HCT116 (cell line): ENCODE data around the gene TAF15. TPM values are rescaled to one million over a fixed set of nuclear protein-coding genes. Genes with fewer than 3 reads are reported as not detected.

ENCODE experiments used
- ATAC-seq: fragments of 200-7000 bp; cut with Tn5 transposase; 2 replicates; pipeline ENCODE4 v1.9.1; 2020; ENCODE audit warnings: mild to moderate bottlenecking, moderate library complexity
- BruUV-seq: library from RNA; stranded (reverse); fragments of 400-500 nt; replicated peaks from 2 replicates; lab custom pipeline; 2021; lab: Mats Ljungman, UMichigan
- CTCF ChIA-PET: fragments of 300-600 bp; sonication (Branson Sonifier 250); formaldehyde crosslinking; loops from one replicate; lab custom pipeline; 2021; ENCODE audit warnings: antibody characterized with exemption; lab: Charles Lee
- POLR2A ChIA-PET: fragments of 300-600, 350-600 bp; sonication (Branson Sonifier 250); formaldehyde crosslinking; loops from one replicate; lab custom pipeline; 2021; ENCODE audit warnings: antibody characterized with exemption; lab: Charles Lee
- RAD21 ChIA-PET, 2 experiments: fragments of 300-600 bp; sonication (Branson Sonifier 250); formaldehyde crosslinking; loops; one replicate each; lab custom pipeline; 2023; ENCODE audit warnings: low total read pairs in 2 of 2; ENCODE audit not compliant: uncharacterized antibody in 2 of 2, unreplicated experiment in 2 of 2, low non-redundant PET in 1 of 2; lab: Charles Lee
- DNase-seq: peaks from one replicate; pipeline ENCODE4 v3.0.0-alpha.2; 2010; ENCODE audit warnings: low read depth, low spot score
- H2AFZ ChIP-seq: fragments of 200-600 bp; shearing (Covaris generic), sonication (generic); 2 replicates; pipeline ENCODE4 v1.6.1; 2017; ENCODE audit warnings: low read depth, mixed run types, mixed read lengths, antibody characterized with exemption, low read length; ENCODE audit not compliant: poor library complexity, severe bottlenecking
- H3K27ac ChIP-seq: 2 replicates; pipeline ENCODE4 v1.5.1; 2012; ENCODE audit warnings: low read depth, low read length
- H3K27me3 ChIP-seq: fragments of 200-600 bp; sonication (generic); 2 replicates; pipeline ENCODE4 v1.6.1; 2016; ENCODE audit warnings: mixed run types, low read length, mixed read lengths; ENCODE audit not compliant: insufficient read depth
- H3K36me3 ChIP-seq, 2 experiments: fragments of 200-500 bp in 1 of 2; fragments of 200-600 bp in 1 of 2; sonication (Bioruptor generic) in 1 of 2; sonication (generic) in 1 of 2; 2 replicates each; pipeline versions ENCODE4 v1.5.1 to v1.6.1; 2014 to 2016; ENCODE audit warnings: low read length in 2 of 2, inconsistent platforms in 1 of 2, mixed read lengths in 1 of 2, mixed run types in 1 of 2; ENCODE audit not compliant: insufficient read depth in 2 of 2, control insufficient read depth in 1 of 2
- H3K4me1 ChIP-seq, 2 experiments: fragments of 200-600 bp in 1 of 2; sonication (generic) in 1 of 2; 2 replicates each; pipeline versions ENCODE4 v1.5.1 to v1.6.1; 2012 to 2017; ENCODE audit warnings: low read length in 2 of 2, inconsistent platforms in 1 of 2, mild to moderate bottlenecking in 1 of 2, mixed read lengths in 1 of 2, mixed run types in 1 of 2, moderate library complexity in 1 of 2; ENCODE audit not compliant: insufficient read depth in 2 of 2, control insufficient read depth in 1 of 2
- H3K4me2 ChIP-seq: fragments of 200-600 bp; sonication (generic); 2 replicates; pipeline ENCODE4 v1.6.1; 2017; ENCODE audit warnings: mixed run types, low read length, mixed read lengths
- H3K4me3 ChIP-seq, 2 experiments: fragments of 200-600 bp in 1 of 2; sonication (generic) in 1 of 2; replicated peaks in 1 of 2; 2 replicates each; pipeline ENCODE4 v1.5.1; 2011 to 2016; ENCODE audit warnings: low read length in 2 of 2, control low read depth in 1 of 2, low read depth in 1 of 2, mild to moderate bottlenecking in 1 of 2, mixed read lengths in 1 of 2, mixed run types in 1 of 2
- H3K79me2 ChIP-seq: fragments of 200-600 bp; sonication (generic); 2 replicates; pipeline ENCODE4 v1.6.1; 2017; ENCODE audit warnings: mild to moderate bottlenecking, mixed run types, low read length, moderate library complexity, mixed read lengths; ENCODE audit not compliant: insufficient read depth
- H3K9ac ChIP-seq: fragments of 200-600 bp; sonication (generic); 2 replicates; pipeline ENCODE4 v1.6.1; 2016; ENCODE audit warnings: low read length, mixed read lengths
- H3K9me2 ChIP-seq: fragments of 200-600 bp; sonication (generic), shearing (Covaris generic); 2 replicates; pipeline ENCODE4 v1.6.1; 2017; ENCODE audit warnings: mixed run types, mild to moderate bottlenecking, moderate library complexity; ENCODE audit not compliant: insufficient read depth
- H3K9me3 ChIP-seq, 2 experiments: fragments of 200-500 bp in 1 of 2; fragments of 200-600 bp in 1 of 2; sonication (Bioruptor generic) in 1 of 2; sonication (generic) in 1 of 2; 2 replicates each; pipeline ENCODE4 v1.6.1; 2014 to 2017; ENCODE audit warnings: low read length in 2 of 2, mixed read lengths in 2 of 2, inconsistent platforms in 1 of 2, low read depth in 1 of 2, mild to moderate bottlenecking in 1 of 2, mixed run types in 1 of 2, moderate library complexity in 1 of 2; ENCODE audit not compliant: control insufficient read depth in 1 of 2, insufficient read depth in 1 of 2
- H4K20me1 ChIP-seq: fragments of 200-600 bp; sonication (generic), shearing (Covaris generic); 2 replicates; pipeline ENCODE4 v1.6.1; 2017; ENCODE audit warnings: mixed run types, mild to moderate bottlenecking, moderate library complexity; ENCODE audit not compliant: insufficient read depth
- CEBPB ChIP-seq: IDR thresholded peaks from 2 replicates; pipeline ENCODE4 v1.6.1; 2012; ENCODE audit warnings: low read depth
- EGR1 ChIP-seq: IDR thresholded peaks from 2 replicates; pipeline ENCODE4 v1.6.1; 2012; ENCODE audit warnings: low read depth
- ELF1 ChIP-seq: IDR thresholded peaks from 2 replicates; pipeline ENCODE4 v1.6.1; 2012; ENCODE audit warnings: low read depth, borderline replicate concordance
- EZH2 ChIP-seq: fragments of 200-600 bp; sonication (generic); IDR thresholded peaks from 2 replicates; pipeline ENCODE4 v1.6.1; 2017; ENCODE audit warnings: antibody characterized with exemption, mixed run types
- EZH2phosphoT487 ChIP-seq: fragments of 200-600 bp; IDR thresholded peaks from 2 replicates; pipeline ENCODE4 v1.6.1; 2018; ENCODE audit warnings: antibody characterized with exemption, borderline replicate concordance
- FOSL1 ChIP-seq: IDR thresholded peaks from 2 replicates; pipeline ENCODE4 v1.6.1; 2012; ENCODE audit warnings: low read depth
- JUND ChIP-seq: IDR thresholded peaks from 2 replicates; pipeline ENCODE4 v1.6.1; 2012
- POLR2A ChIP-seq: IDR thresholded peaks from 2 replicates; pipeline ENCODE4 v1.7.0; 2011; ENCODE audit warnings: borderline replicate concordance; ENCODE audit not compliant: insufficient read depth, insufficient read length; ENCODE audit errors: extremely low read depth
- POLR2AphosphoS5 ChIP-seq: IDR thresholded peaks from 2 replicates; pipeline ENCODE4 v1.6.1; 2011; ENCODE audit warnings: mild to moderate bottlenecking, low read depth, low read length, moderate library complexity
- SIN3A ChIP-seq: IDR thresholded peaks from 2 replicates; pipeline ENCODE4 v1.6.1; 2012; ENCODE audit warnings: low read depth
- SRF ChIP-seq: IDR thresholded peaks from 2 replicates; pipeline ENCODE4 v1.6.1; 2012; ENCODE audit warnings: low read depth
- YY1 ChIP-seq: IDR thresholded peaks from 2 replicates; pipeline ENCODE4 v1.6.1; 2011; ENCODE audit warnings: low read length, low read depth, moderate library complexity, mild to moderate bottlenecking; ENCODE audit not compliant: insufficient replicate concordance; ENCODE audit errors: extremely low read depth
- ZFX ChIP-seq: fragments of 450-650 bp; IDR thresholded peaks from 2 replicates; pipeline ENCODE4 v1.6.1; 2017
- intact Hi-C: fragments of 100-400 bp; cut with micrococcal nuclease; formaldehyde crosslinking; loops from 2 replicates; pipeline ENCODE4 v1.10.0; 2022
- total RNA-seq: library from RNA; stranded (reverse); gene quantifications from one replicate; pipeline ENCODE4 v1.2.1, GENCODE V29; 2021; ENCODE audit not compliant: unreplicated experiment
- TF ChIP-seq, protein P1 (sequence below): IDR thresholded peaks from 2 replicates; pipeline ENCODE4 v1.6.1; 2012
- TF ChIP-seq, protein P2 (sequence below): IDR thresholded peaks from 2 replicates; pipeline ENCODE4 v1.6.1; 2012; ENCODE audit warnings: low read depth
- TF ChIP-seq, protein P3 (sequence below), 3 experiments: fragments of 200-600 bp in 1 of 3; sonication (generic) in 1 of 3; IDR thresholded peaks in 2 of 3; conservative IDR thresholded peaks in 1 of 3; 2 replicates each; pipeline ENCODE4 v1.5.1; 2012 to 2017; ENCODE audit warnings: low read depth in 2 of 3, low read length in 2 of 3, antibody characterized with exemption in 1 of 3, borderline replicate concordance in 1 of 3, control low read depth in 1 of 3, mild to moderate bottlenecking in 1 of 3, mixed read lengths in 1 of 3, mixed run types in 1 of 3, moderate library complexity in 1 of 3; ENCODE audit not compliant: insufficient read depth in 1 of 3
- TF ChIP-seq, protein P4 (sequence below): IDR thresholded peaks from 2 replicates; pipeline ENCODE4 v1.6.1; 2011; ENCODE audit warnings: mild to moderate bottlenecking, low read length, moderate library complexity; ENCODE audit not compliant: insufficient replicate concordance; ENCODE audit errors: extremely low read depth

TAF15 gene
- total RNA-seq, 1 experiment from 2014 or later, result 346 TPM

DNA sequence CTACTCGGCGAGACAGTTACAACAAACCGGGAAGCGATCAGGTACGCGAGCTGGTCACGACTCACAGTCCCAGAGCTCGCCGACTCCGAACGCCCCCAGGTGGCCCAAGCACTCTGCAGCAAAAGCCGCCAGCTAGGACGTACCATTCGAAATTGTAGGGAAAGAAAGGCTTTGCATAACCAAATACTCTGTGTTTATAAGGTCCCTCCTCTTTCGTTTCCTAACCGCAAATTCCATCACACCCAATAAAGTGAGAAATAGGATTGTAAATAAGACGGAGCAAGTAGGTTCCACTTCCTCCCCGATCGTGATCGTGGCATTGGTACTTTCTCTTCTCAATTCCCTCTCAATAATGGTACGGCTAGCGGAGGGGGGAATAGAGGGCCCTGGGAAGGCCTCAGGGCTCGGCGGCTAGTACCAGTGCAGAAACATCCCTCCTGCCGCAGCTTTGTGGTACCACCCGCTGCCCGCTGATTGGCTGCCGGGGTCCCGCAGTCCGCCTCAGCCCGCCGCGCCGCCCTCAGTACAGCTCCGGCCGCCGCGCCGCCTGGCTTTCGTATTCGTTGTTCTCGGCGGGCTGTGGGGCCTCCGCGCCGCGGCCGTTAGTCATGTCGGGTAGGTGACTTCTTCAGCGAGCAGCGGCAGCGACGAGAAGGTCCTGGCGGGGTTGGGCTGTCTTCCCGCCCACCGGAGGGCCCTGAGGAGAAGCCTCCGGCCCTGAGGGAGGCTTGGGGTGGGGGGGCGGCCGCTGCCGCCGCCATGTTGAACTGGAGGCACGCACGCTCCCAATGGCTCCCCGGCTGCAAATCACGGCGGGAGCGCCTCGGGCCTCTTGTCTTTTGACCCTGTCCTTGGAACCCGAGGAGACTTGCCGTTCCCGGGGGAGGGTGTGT lies at the start of gene TAF15 (continued):
- TF ChIP-seq, protein P1, sequence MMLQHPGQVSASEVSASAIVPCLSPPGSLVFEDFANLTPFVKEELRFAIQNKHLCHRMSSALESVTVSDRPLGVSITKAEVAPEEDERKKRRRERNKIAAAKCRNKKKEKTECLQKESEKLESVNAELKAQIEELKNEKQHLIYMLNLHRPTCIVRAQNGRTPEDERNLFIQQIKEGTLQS, result no peak
- TF ChIP-seq SIN3A (peak; percentile 70), CEBPB (no peak), POLR2A (peak; percentile 77), YY1 (peak; percentile 86), EGR1 (peak; percentile 40; the same call in 1 of the 2 replicates), JUND (peak; percentile 93), EZH2 (no peak), EZH2phosphoT487 (no peak), ZFX (peak; percentile 85)

DNA sequence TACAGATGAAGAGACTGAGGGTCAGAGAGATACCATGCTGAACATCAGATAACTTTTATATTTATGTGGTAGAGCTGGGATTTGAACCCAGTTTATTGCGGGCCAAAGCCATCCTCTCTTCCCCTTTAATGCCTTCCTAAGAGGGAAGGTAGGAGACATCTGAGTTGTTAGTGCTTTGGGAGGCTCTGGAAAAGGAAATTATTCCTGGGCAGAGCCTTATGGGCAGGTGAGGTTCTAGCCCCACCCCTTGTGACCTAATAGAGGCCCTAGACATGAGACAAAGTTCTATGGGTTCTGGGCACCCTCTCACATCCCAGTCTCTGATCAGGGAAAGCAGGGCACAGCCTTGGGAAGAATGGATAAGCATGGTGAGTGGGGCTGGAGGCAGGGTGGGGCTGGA lies 48.7 kb upstream of the TAF15 start, which contains the start of gene C17orf50:
TSS of gene C17orf50 (plus strand) at position 301 of the 400 bp plus-strand sequence. CDS start at position 356, 55 bp downstream.
- ChIA-PET POLR2A (interaction anchor here (1.7 kb wide), 1 partner anchor 48 kb away, joined by 5 read pairs; no protein-coding TSS in a partner anchor), RAD21 (no interaction called here), CTCF (no interaction called here)
- Histone ChIP-seq H3K79me2 (no peaks in the 10 kb centered on the region), H3K4me3 (no peak within 1 kb of the TSS), H3K9me3 (no peaks in the 10 kb centered on the region), H3K4me2 (no peak within 1 kb of the TSS), H3K4me1 (peaks cover 5 to 12% of the 10 kb centered on the region in 2 experiments; a peak in 3 of 4 replicates), H3K36me3 (no peaks in the 10 kb centered on the region), H2AFZ (no peak within 1 kb of the TSS), H3K9me2 (no peaks in the 10 kb centered on the region), H3K27ac (no peak within 1 kb of the TSS), H3K27me3 (no peaks in the 10 kb centered on the region), H4K20me1 (no peaks in the 10 kb centered on the region), H3K9ac (no peak within 1 kb of the TSS)
- intact Hi-C loops, result no loop called here
- DNase-seq (no peak), ATAC-seq (no peak)
- BruUV-seq, result no TSS peak
- TF ChIP-seq, protein P2, sequence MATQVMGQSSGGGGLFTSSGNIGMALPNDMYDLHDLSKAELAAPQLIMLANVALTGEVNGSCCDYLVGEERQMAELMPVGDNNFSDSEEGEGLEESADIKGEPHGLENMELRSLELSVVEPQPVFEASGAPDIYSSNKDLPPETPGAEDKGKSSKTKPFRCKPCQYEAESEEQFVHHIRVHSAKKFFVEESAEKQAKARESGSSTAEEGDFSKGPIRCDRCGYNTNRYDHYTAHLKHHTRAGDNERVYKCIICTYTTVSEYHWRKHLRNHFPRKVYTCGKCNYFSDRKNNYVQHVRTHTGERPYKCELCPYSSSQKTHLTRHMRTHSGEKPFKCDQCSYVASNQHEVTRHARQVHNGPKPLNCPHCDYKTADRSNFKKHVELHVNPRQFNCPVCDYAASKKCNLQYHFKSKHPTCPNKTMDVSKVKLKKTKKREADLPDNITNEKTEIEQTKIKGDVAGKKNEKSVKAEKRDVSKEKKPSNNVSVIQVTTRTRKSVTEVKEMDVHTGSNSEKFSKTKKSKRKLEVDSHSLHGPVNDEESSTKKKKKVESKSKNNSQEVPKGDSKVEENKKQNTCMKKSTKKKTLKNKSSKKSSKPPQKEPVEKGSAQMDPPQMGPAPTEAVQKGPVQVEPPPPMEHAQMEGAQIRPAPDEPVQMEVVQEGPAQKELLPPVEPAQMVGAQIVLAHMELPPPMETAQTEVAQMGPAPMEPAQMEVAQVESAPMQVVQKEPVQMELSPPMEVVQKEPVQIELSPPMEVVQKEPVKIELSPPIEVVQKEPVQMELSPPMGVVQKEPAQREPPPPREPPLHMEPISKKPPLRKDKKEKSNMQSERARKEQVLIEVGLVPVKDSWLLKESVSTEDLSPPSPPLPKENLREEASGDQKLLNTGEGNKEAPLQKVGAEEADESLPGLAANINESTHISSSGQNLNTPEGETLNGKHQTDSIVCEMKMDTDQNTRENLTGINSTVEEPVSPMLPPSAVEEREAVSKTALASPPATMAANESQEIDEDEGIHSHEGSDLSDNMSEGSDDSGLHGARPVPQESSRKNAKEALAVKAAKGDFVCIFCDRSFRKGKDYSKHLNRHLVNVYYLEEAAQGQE, result no peak
- TF ChIP-seq, protein P3, sequence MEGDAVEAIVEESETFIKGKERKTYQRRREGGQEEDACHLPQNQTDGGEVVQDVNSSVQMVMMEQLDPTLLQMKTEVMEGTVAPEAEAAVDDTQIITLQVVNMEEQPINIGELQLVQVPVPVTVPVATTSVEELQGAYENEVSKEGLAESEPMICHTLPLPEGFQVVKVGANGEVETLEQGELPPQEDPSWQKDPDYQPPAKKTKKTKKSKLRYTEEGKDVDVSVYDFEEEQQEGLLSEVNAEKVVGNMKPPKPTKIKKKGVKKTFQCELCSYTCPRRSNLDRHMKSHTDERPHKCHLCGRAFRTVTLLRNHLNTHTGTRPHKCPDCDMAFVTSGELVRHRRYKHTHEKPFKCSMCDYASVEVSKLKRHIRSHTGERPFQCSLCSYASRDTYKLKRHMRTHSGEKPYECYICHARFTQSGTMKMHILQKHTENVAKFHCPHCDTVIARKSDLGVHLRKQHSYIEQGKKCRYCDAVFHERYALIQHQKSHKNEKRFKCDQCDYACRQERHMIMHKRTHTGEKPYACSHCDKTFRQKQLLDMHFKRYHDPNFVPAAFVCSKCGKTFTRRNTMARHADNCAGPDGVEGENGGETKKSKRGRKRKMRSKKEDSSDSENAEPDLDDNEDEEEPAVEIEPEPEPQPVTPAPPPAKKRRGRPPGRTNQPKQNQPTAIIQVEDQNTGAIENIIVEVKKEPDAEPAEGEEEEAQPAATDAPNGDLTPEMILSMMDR (IDR thresholded peaks at IDR 0.05 in 2 of 3, conservative IDR thresholded peaks at IDR 0.05 in 1 of 3; ENCODE audit: borderline replicate concordance in 1 of 3, insufficient read depth in 1 of 3, low read depth in 2 of 3, low read length in 2 of 3), result no peak
- no peak for TF ChIP-seq EZH2phosphoT487
- TF ChIP-seq EZH2, result no peak
- no peak for TF ChIP-seq CEBPB
- TF ChIP-seq SRF, result no peak
- TF ChIP-seq EGR1, result no peak
- TF ChIP-seq ELF1, result no peak
- no peak for TF ChIP-seq FOSL1
- no peak for TF ChIP-seq POLR2AphosphoS5
- TF ChIP-seq JUND, result no peak
- TF ChIP-seq, protein P4, sequence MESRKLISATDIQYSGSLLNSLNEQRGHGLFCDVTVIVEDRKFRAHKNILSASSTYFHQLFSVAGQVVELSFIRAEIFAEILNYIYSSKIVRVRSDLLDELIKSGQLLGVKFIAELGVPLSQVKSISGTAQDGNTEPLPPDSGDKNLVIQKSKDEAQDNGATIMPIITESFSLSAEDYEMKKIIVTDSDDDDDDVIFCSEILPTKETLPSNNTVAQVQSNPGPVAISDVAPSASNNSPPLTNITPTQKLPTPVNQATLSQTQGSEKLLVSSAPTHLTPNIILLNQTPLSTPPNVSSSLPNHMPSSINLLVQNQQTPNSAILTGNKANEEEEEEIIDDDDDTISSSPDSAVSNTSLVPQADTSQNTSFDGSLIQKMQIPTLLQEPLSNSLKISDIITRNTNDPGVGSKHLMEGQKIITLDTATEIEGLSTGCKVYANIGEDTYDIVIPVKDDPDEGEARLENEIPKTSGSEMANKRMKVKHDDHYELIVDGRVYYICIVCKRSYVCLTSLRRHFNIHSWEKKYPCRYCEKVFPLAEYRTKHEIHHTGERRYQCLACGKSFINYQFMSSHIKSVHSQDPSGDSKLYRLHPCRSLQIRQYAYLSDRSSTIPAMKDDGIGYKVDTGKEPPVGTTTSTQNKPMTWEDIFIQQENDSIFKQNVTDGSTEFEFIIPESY, result no peak
